ENCODE results near the gene PLA2G4D. TPM values are rescaled to one million over a fixed set of nuclear protein-coding genes. Genes with fewer than 3 reads are reported as not detected.

Gene PLA2G4D, protein sequence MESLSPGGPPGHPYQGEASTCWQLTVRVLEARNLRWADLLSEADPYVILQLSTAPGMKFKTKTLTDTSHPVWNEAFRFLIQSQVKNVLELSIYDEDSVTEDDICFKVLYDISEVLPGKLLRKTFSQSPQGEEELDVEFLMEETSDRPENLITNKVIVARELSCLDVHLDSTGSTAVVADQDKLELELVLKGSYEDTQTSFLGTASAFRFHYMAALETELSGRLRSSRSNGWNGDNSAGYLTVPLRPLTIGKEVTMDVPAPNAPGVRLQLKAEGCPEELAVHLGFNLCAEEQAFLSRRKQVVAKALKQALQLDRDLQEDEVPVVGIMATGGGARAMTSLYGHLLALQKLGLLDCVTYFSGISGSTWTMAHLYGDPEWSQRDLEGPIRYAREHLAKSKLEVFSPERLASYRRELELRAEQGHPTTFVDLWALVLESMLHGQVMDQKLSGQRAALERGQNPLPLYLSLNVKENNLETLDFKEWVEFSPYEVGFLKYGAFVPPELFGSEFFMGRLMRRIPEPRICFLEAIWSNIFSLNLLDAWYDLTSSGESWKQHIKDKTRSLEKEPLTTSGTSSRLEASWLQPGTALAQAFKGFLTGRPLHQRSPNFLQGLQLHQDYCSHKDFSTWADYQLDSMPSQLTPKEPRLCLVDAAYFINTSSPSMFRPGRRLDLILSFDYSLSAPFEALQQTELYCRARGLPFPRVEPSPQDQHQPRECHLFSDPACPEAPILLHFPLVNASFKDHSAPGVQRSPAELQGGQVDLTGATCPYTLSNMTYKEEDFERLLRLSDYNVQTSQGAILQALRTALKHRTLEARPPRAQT
- total RNA-seq (2022) (not detected in 2 replicates), Bru-seq, nascent RNA (percentile 7 among the genes with signal in this experiment), BruChase-seq, experiment 1, labeled RNA remaining after a 6-hour chase (percentile 11 among the genes with signal in this experiment), BruChase-seq, experiment 2, labeled RNA remaining after a 2-hour chase (percentile 7 among the genes with signal in this experiment)
- long read RNA-seq, partial matches to known transcripts: 0 of 1 reads
- long read RNA-seq, other reads (novel, unspliced or antisense): 1 of 1 reads

DNA sequence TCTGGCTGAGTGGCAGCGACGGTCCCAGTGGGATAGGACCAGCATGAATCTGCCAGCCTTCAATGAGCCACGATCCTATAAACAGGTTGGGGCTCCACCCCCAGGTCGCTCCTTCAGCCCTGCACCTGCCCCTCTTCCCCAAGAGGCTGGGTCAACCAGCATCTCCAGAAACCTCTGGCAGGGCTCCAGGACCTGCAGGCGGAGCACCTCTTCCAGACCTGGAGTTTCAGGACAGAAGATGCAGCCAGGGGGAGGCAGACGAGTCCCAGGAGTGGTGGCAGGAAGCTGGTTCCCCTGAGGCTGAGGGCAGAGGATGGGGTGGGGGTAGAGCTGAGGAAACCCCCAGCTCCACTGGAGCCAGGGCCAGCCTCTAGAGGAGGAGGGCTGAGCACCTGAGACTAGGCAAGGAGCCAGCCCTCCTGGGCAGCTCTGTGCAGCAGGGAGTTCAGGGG is at the start of gene PLA2G4D:
PLA2G4D (minus strand) TSS at position 51 of the 452 bp plus-strand sequence. CDS start 103 bp downstream, outside the sequence.
- no peaks in the 10 kb centered on the region for H3K27me3 Mint-ChIP-seq (ENCODE audit: insufficient read depth, unreplicated experiment)
- H3K4me3 Mint-ChIP-seq (ENCODE audit: unreplicated experiment): no peak within 1 kb of the TSS
- intact Hi-C loops (cut with micrococcal nuclease): no loop called here
- CTCF ChIA-PET: interaction anchor here (0.7 to 6.8 kb wide), 6 partner anchors 10 to 318 kb away, joined by 3 to 53 read pairs (median 8); no protein-coding TSS in a partner anchor
- no peaks in the 10 kb centered on the region for H3K36me3 Mint-ChIP-seq (ENCODE audit: insufficient read depth, unreplicated experiment)
- TF ChIP-seq, protein P1, sequence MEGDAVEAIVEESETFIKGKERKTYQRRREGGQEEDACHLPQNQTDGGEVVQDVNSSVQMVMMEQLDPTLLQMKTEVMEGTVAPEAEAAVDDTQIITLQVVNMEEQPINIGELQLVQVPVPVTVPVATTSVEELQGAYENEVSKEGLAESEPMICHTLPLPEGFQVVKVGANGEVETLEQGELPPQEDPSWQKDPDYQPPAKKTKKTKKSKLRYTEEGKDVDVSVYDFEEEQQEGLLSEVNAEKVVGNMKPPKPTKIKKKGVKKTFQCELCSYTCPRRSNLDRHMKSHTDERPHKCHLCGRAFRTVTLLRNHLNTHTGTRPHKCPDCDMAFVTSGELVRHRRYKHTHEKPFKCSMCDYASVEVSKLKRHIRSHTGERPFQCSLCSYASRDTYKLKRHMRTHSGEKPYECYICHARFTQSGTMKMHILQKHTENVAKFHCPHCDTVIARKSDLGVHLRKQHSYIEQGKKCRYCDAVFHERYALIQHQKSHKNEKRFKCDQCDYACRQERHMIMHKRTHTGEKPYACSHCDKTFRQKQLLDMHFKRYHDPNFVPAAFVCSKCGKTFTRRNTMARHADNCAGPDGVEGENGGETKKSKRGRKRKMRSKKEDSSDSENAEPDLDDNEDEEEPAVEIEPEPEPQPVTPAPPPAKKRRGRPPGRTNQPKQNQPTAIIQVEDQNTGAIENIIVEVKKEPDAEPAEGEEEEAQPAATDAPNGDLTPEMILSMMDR (IDR thresholded peaks at IDR 0.05; ENCODE audit: unreplicated experiment): no peak
- H3K27ac Mint-ChIP-seq (ENCODE audit: low read depth, unreplicated experiment): no peak within 1 kb of the TSS
- POLR2A ChIA-PET: interaction anchor here (0.6 to 3.8 kb wide), 4 partner anchors 10 to 57 kb away, joined by 3 to 18 read pairs (median 8); no protein-coding TSS in a partner anchor
- peak; percentile 58 for DNase-seq (ENCODE audit: unreplicated experiment)
- no peaks in the 10 kb centered on the region for H3K9me3 Mint-ChIP-seq (ENCODE audit: unreplicated experiment)
- H3K4me1 Mint-ChIP-seq (ENCODE audit: insufficient read depth, unreplicated experiment): peaks cover 10% of the 10 kb centered on the region
- no TSS peak for BruUV-seq (replicated peaks)

DNA sequence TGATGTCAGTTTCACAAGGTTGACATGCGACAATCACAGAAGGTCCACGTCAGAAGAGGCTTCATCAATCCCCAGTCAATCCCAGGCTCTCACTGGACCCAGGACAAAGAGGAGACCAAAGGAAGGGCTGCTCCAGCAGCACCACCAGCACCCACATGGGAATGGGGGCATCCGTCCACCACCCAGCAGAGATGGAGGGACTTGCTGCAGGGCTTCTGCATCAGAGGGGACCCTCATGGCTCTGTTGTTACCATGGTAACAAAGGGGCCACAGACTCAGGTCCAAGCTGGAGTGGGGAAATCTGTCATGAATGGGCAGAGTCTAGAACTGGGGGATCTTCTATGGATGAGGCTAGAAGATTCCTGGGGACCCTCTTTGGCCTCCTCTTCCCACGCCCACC is 49.0 kb upstream of the PLA2G4D start:
- CTCF ChIA-PET: interaction anchor here (0.6 to 1.1 kb wide), 3 partner anchors 9 to 77 kb away, joined by 3 read pairs; no protein-coding TSS in a partner anchor
- Mint-ChIP-seq H3K27ac (ENCODE audit: low read depth, unreplicated experiment) (no peak overlapping the region), H3K4me3 (ENCODE audit: unreplicated experiment) (no peak overlapping the region), H3K9me3 (ENCODE audit: unreplicated experiment) (no peaks in the 10 kb centered on the region), H3K4me1 (ENCODE audit: insufficient read depth, unreplicated experiment) (no peaks in the 10 kb centered on the region), H3K36me3 (ENCODE audit: insufficient read depth, unreplicated experiment) (no peaks in the 10 kb centered on the region), H3K27me3 (ENCODE audit: insufficient read depth, unreplicated experiment) (peaks cover 32% of the 10 kb centered on the region)
- intact Hi-C loops (cut with micrococcal nuclease): no loop called here
- DNase-seq (ENCODE audit: unreplicated experiment): no peak
- TF ChIP-seq, protein P1 (IDR thresholded peaks at IDR 0.05; ENCODE audit: unreplicated experiment): no peak
- POLR2A ChIA-PET: interaction anchor here (0.7 to 1.4 kb wide), 2 partner anchors 25 to 292 kb away, joined by 3 to 4 read pairs; no protein-coding TSS in a partner anchor
- no TSS peak for BruUV-seq (replicated peaks)

- Mint-ChIP-seq H3K4me1 (ENCODE audit: insufficient read depth, unreplicated experiment) (no peaks in the 10 kb centered on the region), H3K9me3 (ENCODE audit: unreplicated experiment) (no peaks in the 10 kb centered on the region), H3K27me3 (ENCODE audit: insufficient read depth, unreplicated experiment) (peaks cover 32% of the 10 kb centered on the region), H3K36me3 (ENCODE audit: insufficient read depth, unreplicated experiment) (no peaks in the 10 kb centered on the region), H3K27ac (ENCODE audit: low read depth, unreplicated experiment) (no peak overlapping the region), H3K4me3 (ENCODE audit: unreplicated experiment) (no peak overlapping the region)
- TF ChIP-seq, protein P1 (IDR thresholded peaks at IDR 0.05; ENCODE audit: unreplicated experiment): no peak
- no TSS peak for BruUV-seq (replicated peaks)
- POLR2A ChIA-PET: interaction anchor here (0.7 to 1.4 kb wide), 3 partner anchors 10 to 29 kb away, joined by 3 read pairs; no protein-coding TSS in a partner anchor
- CTCF ChIA-PET: interaction anchor here (0.6 to 4.9 kb wide), 6 partner anchors 8 to 152 kb away, joined by 3 to 25 read pairs (median 3); no protein-coding TSS in a partner anchor
- intact Hi-C loops (cut with micrococcal nuclease): no loop called here
- no peak for DNase-seq (ENCODE audit: unreplicated experiment)
Observed at GRCh38 chr15:42141795-42142667, 47.7 kb upstream of the PLA2G4D start.

Measured in MCF 10A (cell line).